Neuronal stem cell (in vitro differentiated cells): ENCODE results near the gene NOL4L.
A peak's percentile ranks its signal among the peaks of the same experiment; 100 is the strongest.

Experiments used
- DNase-seq: peaks from one replicate; pipeline ENCODE4 v3.0.0-alpha.2; 2013; ENCODE audit warnings: low spot score
- H2AFZ ChIP-seq: one replicate; pipeline ENCODE4 v1.6.1; 2013; ENCODE audit warnings: mild to moderate bottlenecking, low read length, inconsistent platforms
- H2AK5ac ChIP-seq: 2 replicates; pipeline ENCODE4 v1.6.1; 2013; ENCODE audit warnings: low read depth, mild to moderate bottlenecking, inconsistent platforms, low read length, moderate library complexity, mixed read lengths
- H2BK120ac ChIP-seq: 2 replicates; pipeline ENCODE4 v1.6.1; 2013; ENCODE audit warnings: low read depth, mild to moderate bottlenecking, inconsistent platforms, low read length, moderate library complexity, mixed read lengths
- H2BK12ac ChIP-seq: one replicate; pipeline ENCODE4 v1.6.1; 2013; ENCODE audit warnings: low read length, inconsistent platforms
- H2BK15ac ChIP-seq: 2 replicates; pipeline ENCODE4 v1.6.1; 2013; ENCODE audit warnings: mild to moderate bottlenecking, low read length, inconsistent platforms, mixed read lengths
- H2BK5ac ChIP-seq: one replicate; pipeline ENCODE4 v1.6.1; 2013; ENCODE audit warnings: inconsistent platforms, mild to moderate bottlenecking, low read length, moderate library complexity
- H3K14ac ChIP-seq: one replicate; pipeline ENCODE4 v1.6.1; 2013; ENCODE audit warnings: low read length, inconsistent platforms
- H3K18ac ChIP-seq: 2 replicates; pipeline ENCODE4 v1.6.1; 2013; ENCODE audit warnings: low read length, inconsistent platforms
- H3K23ac ChIP-seq: 2 replicates; pipeline ENCODE4 v1.6.1; 2013; ENCODE audit warnings: low read depth, mild to moderate bottlenecking, mixed read lengths, low read length, inconsistent platforms; ENCODE audit not compliant: poor library complexity
- H3K27ac ChIP-seq: replicated peaks from 3 replicates; pipeline ENCODE4 v1.5.1; 2013; ENCODE audit warnings: low read length, inconsistent platforms
- H3K27me3 ChIP-seq, 3 experiments: 2 replicates each; pipeline ENCODE4 v1.6.1; 2013; ENCODE audit warnings: low read length in 3 of 3, mild to moderate bottlenecking in 2 of 3, inconsistent platforms in 1 of 3, low read depth in 1 of 3, mixed read lengths in 1 of 3, moderate library complexity in 1 of 3; ENCODE audit not compliant: control insufficient read depth in 3 of 3, insufficient read depth in 3 of 3
- H3K36me3 ChIP-seq, 2 donors: replicated peaks in 1 of 2; 2 replicates each; pipeline ENCODE4 v1.6.1; 2013; ENCODE audit warnings: low read length in 2 of 2; ENCODE audit not compliant: control insufficient read depth in 2 of 2, insufficient read depth in 2 of 2
- H3K4ac ChIP-seq: 2 replicates; pipeline ENCODE4 v1.6.1; 2013; ENCODE audit warnings: inconsistent platforms, mild to moderate bottlenecking, low read length, moderate library complexity
- H3K4me1 ChIP-seq, 2 donors: 1 replicate in 1 of 2; 2 replicates in 1 of 2; pipeline ENCODE4 v1.6.1; 2013; ENCODE audit warnings: low read length in 2 of 2, low read depth in 1 of 2; ENCODE audit not compliant: control insufficient read depth in 2 of 2, insufficient read depth in 1 of 2
- H3K4me2 ChIP-seq: one replicate; pipeline ENCODE4 v1.6.1; 2013; ENCODE audit warnings: mild to moderate bottlenecking, low read length, inconsistent platforms; ENCODE audit not compliant: insufficient read depth, poor library complexity, severe bottlenecking
- H3K4me3 ChIP-seq, 2 donors: 2 replicates each; pipeline ENCODE4 v1.5.1; 2013; ENCODE audit warnings: low read length in 2 of 2, mild to moderate bottlenecking in 2 of 2, inconsistent platforms in 1 of 2, moderate library complexity in 1 of 2
- H3K79me1 ChIP-seq: one replicate; pipeline ENCODE4 v1.6.1; 2013; ENCODE audit warnings: low read depth, mild to moderate bottlenecking, inconsistent platforms, low read length, moderate library complexity
- H3K9ac ChIP-seq: one replicate; pipeline ENCODE4 v1.6.1; 2013; ENCODE audit warnings: mild to moderate bottlenecking, low read depth, low read length, inconsistent platforms; ENCODE audit not compliant: poor library complexity
- H3K9me3 ChIP-seq, 2 donors: replicated peaks in 1 of 2; 2 replicates each; pipeline versions ENCODE3 to v1.6.1; 2013; ENCODE audit warnings: low read length in 2 of 2, mild to moderate bottlenecking in 2 of 2, inconsistent platforms in 1 of 2, low read depth in 1 of 2, mixed read lengths in 1 of 2, moderate library complexity in 1 of 2; ENCODE audit not compliant: control insufficient read depth in 2 of 2, insufficient read depth in 1 of 2
- H4K8ac ChIP-seq: one replicate; pipeline ENCODE4 v1.6.1; 2013; ENCODE audit warnings: low read depth, mild to moderate bottlenecking, inconsistent platforms, low read length, moderate library complexity
- H4K91ac ChIP-seq: one replicate; pipeline ENCODE4 v1.6.1; 2013; ENCODE audit warnings: low read length, low read depth, mild to moderate bottlenecking, inconsistent platforms; ENCODE audit not compliant: poor library complexity
- WGBS, 2 donors: extraction: QIAGEN DNeasy Blood & Tissue Kit; methylation state at CpG; one replicate each; pipeline ENCODE4 v1.1.7; 2013; ENCODE audit warnings: missing lambda C conversion rate in 2 of 2, mixed read lengths in 1 of 2; ENCODE audit not compliant: insufficient read length in 2 of 2, insufficient replicate concordance in 1 of 2; ENCODE audit errors: extremely low coverage in 2 of 2; 5-methylcytosine and 5-hydroxymethylcytosine counted together

Gene NOL4L

DNA sequence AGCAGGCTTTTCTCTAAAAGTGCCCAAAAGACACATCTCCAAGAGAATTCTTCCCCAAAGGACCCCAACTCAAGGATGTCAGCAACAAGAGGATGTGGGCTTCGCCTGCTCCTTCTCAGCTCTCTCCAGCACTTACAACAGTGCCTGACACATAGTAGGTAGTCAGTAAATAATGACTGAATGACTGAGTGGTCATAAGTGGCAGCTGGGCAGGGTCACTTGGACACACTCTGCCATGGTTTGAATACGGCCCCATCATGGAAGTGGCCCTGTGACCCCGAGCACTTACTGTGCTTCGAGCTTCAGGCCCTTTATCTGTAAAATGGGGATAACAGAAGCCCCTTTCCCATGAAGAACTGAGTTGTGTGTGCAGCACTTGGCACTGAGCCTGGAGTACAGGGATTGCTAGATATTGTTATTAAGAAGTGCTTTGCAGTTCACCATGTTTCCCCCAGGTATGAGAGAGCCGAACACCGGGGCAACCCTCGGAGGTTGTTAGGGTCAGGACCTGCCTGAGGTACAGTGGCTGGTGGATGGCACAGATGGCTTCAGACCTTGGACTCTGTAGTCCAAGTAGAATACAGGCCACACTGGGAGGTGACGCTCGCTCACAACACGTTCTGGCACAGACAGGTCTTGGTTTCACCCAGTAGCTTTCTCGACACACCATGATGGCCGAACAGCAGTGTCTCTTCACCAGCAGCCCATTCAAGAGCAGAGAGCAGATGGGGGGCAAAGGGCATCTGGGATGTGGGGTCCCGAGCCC lies 56.0 kb downstream of the NOL4L start:
- DNase-seq = no peak
- Histone ChIP-seq H2BK120ac (no peak overlapping the region), H3K23ac (no peak overlapping the region), H3K4ac (no peak overlapping the region), H2BK12ac (no peak overlapping the region), H3K4me3 (no peak overlapping the region), H3K36me3 (no peaks in the 10 kb centered on the region), H3K4me2 (no peak overlapping the region), H2BK15ac (no peak overlapping the region), H2BK5ac (no peak overlapping the region), H3K27me3 (peaks cover 0 to 12% (median 0%) of the 10 kb centered on the region in 3 experiments), H3K27ac (no peak overlapping the region), H4K91ac (no peak overlapping the region), H3K9me3 (no peaks in the 10 kb centered on the region), H3K9ac (no peak overlapping the region), H3K18ac (peak overlapping the region; percentile 3), H4K8ac (no peak overlapping the region), H3K14ac (no peak overlapping the region), H3K4me1 (peaks cover 14% of the 10 kb centered on the region in 2 donors), H2AFZ (peak overlapping the region; percentile 80), H3K79me1 (no peaks in the 10 kb centered on the region), H2AK5ac (no peak overlapping the region)
- WGBS, 2 donors = no CpG with 5 or more reads among the region's 13 CpGs

DNA sequence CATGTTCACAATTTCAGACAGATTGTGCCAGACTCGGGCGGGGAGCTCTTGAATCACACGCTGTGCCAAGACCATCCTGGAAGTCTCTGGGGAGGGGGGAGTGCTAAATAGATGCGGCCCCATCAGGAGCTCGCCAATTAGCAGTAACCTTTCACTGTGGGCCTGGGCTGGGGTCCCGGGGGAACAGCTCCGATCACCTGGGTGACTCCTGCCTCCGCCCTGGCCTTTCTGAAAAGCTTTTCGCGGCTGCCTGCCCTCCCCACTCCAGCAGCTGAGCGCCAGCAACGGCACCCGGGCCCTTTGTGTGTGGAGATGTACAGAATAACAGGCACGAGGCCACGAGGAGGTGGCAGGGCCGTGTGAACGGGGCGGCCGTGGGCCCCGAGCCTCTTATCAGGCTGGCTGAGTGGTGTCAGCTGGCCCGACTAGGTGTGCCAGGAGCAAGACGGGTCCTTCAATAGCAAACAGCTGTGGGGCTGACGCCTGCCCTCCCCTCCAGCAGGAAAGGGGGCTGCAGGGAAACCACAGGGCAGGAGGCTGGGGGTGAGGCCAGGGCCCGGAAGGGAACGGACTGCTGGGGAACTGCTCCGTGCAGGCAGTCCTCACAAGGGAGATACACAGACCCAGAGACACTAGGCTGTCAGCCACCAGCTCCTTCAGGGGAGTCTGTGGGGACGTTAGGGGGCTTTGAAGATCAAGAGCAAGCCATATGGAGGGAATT lies 56.8 kb downstream of the NOL4L start:
- H2BK5ac ChIP-seq = no peak overlapping the region
- H4K91ac ChIP-seq = no peak overlapping the region
- H3K4ac ChIP-seq = no peak overlapping the region
- peak overlapping the region; percentile 80 for H2AFZ ChIP-seq
- no peaks in the 10 kb centered on the region for H3K9me3 ChIP-seq
- DNase-seq = no peak
- no peaks in the 10 kb centered on the region for H3K79me1 ChIP-seq
- peak overlapping the region; percentile 42 for H2BK15ac ChIP-seq
- H3K18ac ChIP-seq = peak overlapping the region; percentile 90
- no peak overlapping the region for H2BK120ac ChIP-seq
- H3K27ac ChIP-seq = no peak overlapping the region
- H2AK5ac ChIP-seq = peak overlapping the region; percentile 65
- no peak overlapping the region for H3K14ac ChIP-seq
- no peak overlapping the region for H4K8ac ChIP-seq
- no peak overlapping the region for H2BK12ac ChIP-seq
- no peak overlapping the region for H3K4me3 ChIP-seq
- H3K4me1 ChIP-seq = peaks cover 14 to 16% of the 10 kb centered on the region in 2 donors
- peaks cover 0 to 12% (median 0%) of the 10 kb centered on the region in 3 experiments for H3K27me3 ChIP-seq
- H3K4me2 ChIP-seq = no peak overlapping the region
- no peaks in the 10 kb centered on the region for H3K36me3 ChIP-seq
- H3K9ac ChIP-seq = peak overlapping the region; percentile 47
- H3K23ac ChIP-seq = no peak overlapping the region
- WGBS, 2 donors = no CpG with 5 or more reads among the region's 27 CpGs

DNA sequence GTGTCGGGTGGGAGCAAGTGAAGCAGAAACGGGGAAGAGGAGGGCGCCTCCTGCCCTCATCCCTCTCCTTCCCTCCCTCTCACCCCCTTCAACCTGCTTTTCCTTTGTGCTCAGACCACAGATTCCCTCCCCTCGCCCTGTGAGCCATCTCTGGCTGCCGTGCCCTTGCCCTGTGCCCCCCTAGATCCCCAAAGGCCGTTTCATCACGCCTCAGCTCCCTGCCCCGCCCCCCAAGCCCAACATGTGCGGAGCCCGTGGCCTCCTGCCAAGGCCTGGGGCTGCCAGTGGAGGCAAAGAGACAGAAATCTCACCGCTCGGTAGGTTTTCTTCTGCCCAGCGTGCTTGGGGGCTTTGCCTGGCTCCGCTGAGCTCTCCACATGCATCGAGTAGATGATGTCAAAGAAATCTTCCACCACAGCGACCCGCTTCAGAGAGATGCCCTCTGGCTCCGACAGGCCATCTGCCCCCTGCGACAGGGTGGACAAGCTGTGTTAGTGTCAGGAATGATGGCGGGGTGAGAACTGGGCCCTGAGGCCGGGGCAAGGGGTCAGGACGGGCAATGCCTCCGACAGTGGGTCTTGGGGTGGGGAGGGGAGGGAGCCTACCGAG lies 57.6 kb downstream of the NOL4L start:
- Histone ChIP-seq H3K27me3 (peaks cover 0 to 12% (median 0%) of the 10 kb centered on the region in 3 experiments), H4K91ac (no peak overlapping the region)
- no CpG with 5 or more reads among the region's 24 CpGs for WGBS, 2 donors

DNA sequence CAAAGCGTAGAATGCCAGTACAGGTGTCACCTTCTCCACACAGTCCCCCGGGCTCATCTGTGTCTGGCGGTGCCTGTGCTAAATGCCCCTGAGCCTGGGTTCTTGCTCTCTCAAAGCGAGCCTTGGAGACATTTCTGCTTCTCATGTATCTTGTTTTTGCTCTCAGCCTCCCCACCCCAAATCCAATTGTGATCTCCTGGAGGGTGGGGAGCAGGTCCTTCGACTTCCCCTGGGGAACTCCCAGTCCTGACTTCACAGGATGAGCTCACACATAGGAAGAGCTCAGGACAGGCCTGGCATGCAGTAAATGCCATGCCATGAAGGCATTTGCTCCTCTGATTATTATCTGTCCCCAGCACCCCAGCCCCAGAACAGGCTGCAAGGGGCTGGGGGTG lies 58.1 kb downstream of the NOL4L start:
- no peak overlapping the region for H2BK120ac ChIP-seq
- no peak overlapping the region for H3K4ac ChIP-seq
- H3K27me3 ChIP-seq = peaks cover 0 to 9% (median 0%) of the 10 kb centered on the region in 3 experiments
- no peak overlapping the region for H2AFZ ChIP-seq
- no peak overlapping the region for H4K91ac ChIP-seq
- H3K18ac ChIP-seq = peak overlapping the region; percentile 91
- no peak overlapping the region for H3K4me3 ChIP-seq
- peaks cover 18% of the 10 kb centered on the region in 2 donors for H3K4me1 ChIP-seq
- no CpG with 5 or more reads among the region's 5 CpGs for WGBS, 2 donors
- H2BK12ac ChIP-seq = no peak overlapping the region
- no peak overlapping the region for H3K4me2 ChIP-seq
- no peak overlapping the region for H3K9ac ChIP-seq
- H3K23ac ChIP-seq = peak overlapping the region; percentile 44
- no peak overlapping the region for H2BK5ac ChIP-seq
- DNase-seq = no peak
- H4K8ac ChIP-seq = no peak overlapping the region
- no peaks in the 10 kb centered on the region for H3K9me3 ChIP-seq
- no peak overlapping the region for H3K27ac ChIP-seq
- no peak overlapping the region for H3K14ac ChIP-seq
- H3K79me1 ChIP-seq = no peaks in the 10 kb centered on the region
- H3K36me3 ChIP-seq = no peaks in the 10 kb centered on the region
- peak overlapping the region; percentile 51 for H2AK5ac ChIP-seq
- H2BK15ac ChIP-seq = peak overlapping the region; percentile 34

More for the DNA sequence above, 57.6 kb downstream of the NOL4L start:
- Histone ChIP-seq H3K18ac (peak overlapping the region; percentile 91), H3K14ac (no peak overlapping the region), H2AFZ (peak overlapping the region; percentile 65), H3K79me1 (no peaks in the 10 kb centered on the region), H3K4ac (peak overlapping the region; percentile 87), H2BK5ac (no peak overlapping the region), H3K9me3 (no peaks in the 10 kb centered on the region), H2AK5ac (peak overlapping the region; percentile 51), H2BK120ac (no peak overlapping the region), H2BK12ac (no peak overlapping the region), H3K27ac (no peak overlapping the region), H3K9ac (no peak overlapping the region), H4K8ac (no peak overlapping the region), H3K4me3 (no peak overlapping the region), H3K23ac (peak overlapping the region; percentile 44), H3K4me2 (no peak overlapping the region), H3K36me3 (no peaks in the 10 kb centered on the region), H3K4me1 (peaks cover 15 to 16% of the 10 kb centered on the region in 2 donors), H2BK15ac (peak overlapping the region; percentile 34)
- no peak for DNase-seq
